ENCODE data around the gene MR1. TPM values are rescaled to one million over a fixed set of nuclear protein-coding genes. Genes with fewer than 3 reads are reported as not detected.

The MR1 gene
- total RNA-seq, 3 donors from 2014 or later, result 3.3 to 14.6 (median 7.4) TPM

GRCh38 chr1:181061891-181062835 lies 28.4 kb downstream of the MR1 start:
- ATAC-seq (peak; percentile 67), DNase-seq (peak in 2 of 3 donors; percentile 39 to 64)

GRCh38 chr1:181062836-181063428 lies 29.1 kb downstream of the MR1 start:
- Histone ChIP-seq H3K4me1 (ENCODE audit: low read depth) (no peaks in the 10 kb centered on the region), H3K9me3 (no peaks in the 10 kb centered on the region), H3K4me3 (no peak overlapping the region), H3K36me3 (ENCODE audit: low read depth) (no peaks in the 10 kb centered on the region)
- DNase-seq, result no peak
- TF ChIP-seq CTCF (IDR thresholded peaks at IDR 0.05), result no peak
- intact Hi-C loops (cut with DNase I, micrococcal nuclease), result no loop called here
- peak; percentile 74 for ATAC-seq

More at GRCh38 chr1:181061891-181062835, 28.4 kb downstream of the MR1 start:
- H3K36me3 ChIP-seq (ENCODE audit: low read depth), result no peaks in the 10 kb centered on the region
- no peaks in the 10 kb centered on the region for H3K4me1 ChIP-seq (ENCODE audit: low read depth)
- TF ChIP-seq CTCF (IDR thresholded peaks at IDR 0.05), result no peak
- H3K9me3 ChIP-seq, result no peaks in the 10 kb centered on the region
- intact Hi-C loops (cut with DNase I, micrococcal nuclease), result no loop called here
- H3K4me3 ChIP-seq, result no peak overlapping the region

- ATAC-seq, result no peak
- Histone ChIP-seq H3K9me3 (no peaks in the 10 kb centered on the region), H3K4me1 (ENCODE audit: low read depth) (no peaks in the 10 kb centered on the region), H3K4me3 (no peak overlapping the region), H3K36me3 (ENCODE audit: low read depth) (no peaks in the 10 kb centered on the region)
- TF ChIP-seq CTCF (IDR thresholded peaks at IDR 0.05), result no peak
- intact Hi-C loops (cut with DNase I, micrococcal nuclease), result no loop called here
- DNase-seq, result no peak
Observed at GRCh38 chr1:181064011-181064623, 30.3 kb downstream of the MR1 start.

GRCh38 chr1:181064702-181065101 lies 30.9 kb downstream of the MR1 start:
- no peaks in the 10 kb centered on the region for H3K36me3 ChIP-seq (ENCODE audit: low read depth)
- DNase-seq (no peak), ATAC-seq (no peak)
- no peaks in the 10 kb centered on the region for H3K4me1 ChIP-seq (ENCODE audit: low read depth)
- H3K9me3 ChIP-seq, result no peaks in the 10 kb centered on the region
- no peak for TF ChIP-seq CTCF (IDR thresholded peaks at IDR 0.05)
- intact Hi-C loops (cut with DNase I, micrococcal nuclease), result no loop called here
- H3K4me3 ChIP-seq, result no peak overlapping the region

GRCh38 chr1:181073638-181074037 lies 39.9 kb downstream of the MR1 start:
- H3K4me1 ChIP-seq (ENCODE audit: low read depth), result no peaks in the 10 kb centered on the region
- no peak overlapping the region for H3K4me3 ChIP-seq
- no peak for DNase-seq
- intact Hi-C loops (cut with DNase I, micrococcal nuclease), result no loop called here
- no peak for ATAC-seq
- no peaks in the 10 kb centered on the region for H3K36me3 ChIP-seq (ENCODE audit: low read depth)
- no peaks in the 10 kb centered on the region for H3K9me3 ChIP-seq
- TF ChIP-seq CTCF (IDR thresholded peaks at IDR 0.05), result no peak

Measured in mucosa of descending colon (tissue), 3 donors.